ENCODE data around the gene IWS1. TPM values are rescaled to one million over a fixed set of nuclear protein-coding genes. Genes with fewer than 3 reads are reported as not detected.

Gene IWS1
- total RNA-seq, 2 donors from 2014 or later, result 91.4 to 107 TPM

DNA sequence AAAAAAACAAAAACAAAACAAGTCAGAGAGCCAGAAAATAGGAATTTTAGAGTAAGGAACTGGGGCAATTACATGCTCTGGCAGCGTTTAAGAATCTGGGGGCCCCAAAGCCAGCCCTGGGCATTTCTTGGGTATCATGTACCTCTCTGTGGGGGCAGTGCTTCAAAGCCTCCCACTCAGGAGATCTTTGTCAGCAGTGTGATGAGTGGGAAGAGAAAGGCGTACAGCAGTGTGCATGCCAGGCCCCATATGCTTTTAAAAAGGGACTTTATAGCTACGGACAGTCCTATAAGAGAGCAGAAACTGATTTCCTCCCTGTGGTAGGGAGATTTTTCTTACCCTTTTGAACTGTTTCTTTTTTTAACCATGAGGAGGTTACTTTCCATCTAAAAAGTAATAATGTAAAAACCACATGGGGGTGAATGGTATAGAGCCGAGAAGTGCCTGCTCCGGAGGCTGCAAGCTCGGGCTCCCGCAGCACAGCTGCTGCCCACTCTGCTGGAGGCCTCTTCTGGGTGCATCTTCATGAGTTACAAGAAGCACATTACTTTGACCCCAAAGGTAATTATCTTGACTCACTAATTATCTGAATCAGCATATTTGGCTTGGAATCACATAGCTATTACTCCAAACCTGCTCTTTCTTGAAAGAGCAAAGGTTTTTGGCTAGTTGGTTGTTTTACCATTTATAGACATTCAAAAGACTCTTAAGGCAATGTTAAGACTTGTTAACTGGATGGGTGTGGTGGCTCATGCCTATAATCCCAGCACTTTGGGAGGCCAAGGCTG, 61.6 kb downstream of the IWS1 start:
- Mint-ChIP-seq H3K9me3 (no peaks in the 10 kb centered on the region), H3K4me1 (peaks cover 29% of the 10 kb centered on the region), H3K27me3 (ENCODE audit: insufficient read depth) (no peaks in the 10 kb centered on the region), H3K36me3 (ENCODE audit: low read depth) (peaks cover 20% of the 10 kb centered on the region), H3K4me3 (no peak overlapping the region), H3K27ac (peak overlapping the region; percentile 94)
- no peaks in the 10 kb centered on the region for H3K27me3 ChIP-seq (ENCODE audit: control insufficient read depth, insufficient read depth, low read length, poor library complexity, severe bottlenecking)
- peaks cover 36% of the 10 kb centered on the region for H3K36me3 ChIP-seq (ENCODE audit: control insufficient read depth, insufficient read depth, low read length)
- H3K9me3 ChIP-seq (ENCODE audit: control insufficient read depth, low read length), result no peaks in the 10 kb centered on the region
- TF ChIP-seq, protein P1, sequence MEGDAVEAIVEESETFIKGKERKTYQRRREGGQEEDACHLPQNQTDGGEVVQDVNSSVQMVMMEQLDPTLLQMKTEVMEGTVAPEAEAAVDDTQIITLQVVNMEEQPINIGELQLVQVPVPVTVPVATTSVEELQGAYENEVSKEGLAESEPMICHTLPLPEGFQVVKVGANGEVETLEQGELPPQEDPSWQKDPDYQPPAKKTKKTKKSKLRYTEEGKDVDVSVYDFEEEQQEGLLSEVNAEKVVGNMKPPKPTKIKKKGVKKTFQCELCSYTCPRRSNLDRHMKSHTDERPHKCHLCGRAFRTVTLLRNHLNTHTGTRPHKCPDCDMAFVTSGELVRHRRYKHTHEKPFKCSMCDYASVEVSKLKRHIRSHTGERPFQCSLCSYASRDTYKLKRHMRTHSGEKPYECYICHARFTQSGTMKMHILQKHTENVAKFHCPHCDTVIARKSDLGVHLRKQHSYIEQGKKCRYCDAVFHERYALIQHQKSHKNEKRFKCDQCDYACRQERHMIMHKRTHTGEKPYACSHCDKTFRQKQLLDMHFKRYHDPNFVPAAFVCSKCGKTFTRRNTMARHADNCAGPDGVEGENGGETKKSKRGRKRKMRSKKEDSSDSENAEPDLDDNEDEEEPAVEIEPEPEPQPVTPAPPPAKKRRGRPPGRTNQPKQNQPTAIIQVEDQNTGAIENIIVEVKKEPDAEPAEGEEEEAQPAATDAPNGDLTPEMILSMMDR (conservative IDR thresholded peaks at IDR 0.05), result no peak
- no peak overlapping the region for H3K27ac ChIP-seq (ENCODE audit: low read depth, low read length)
- no peak overlapping the region for H3K9ac ChIP-seq (ENCODE audit: extremely low read depth, low read length, poor library complexity, severe bottlenecking)
- no peak overlapping the region for H3K4me3 ChIP-seq (ENCODE audit: low read length)
- 92 to 93% methylated on average over 7 of the region's 7 CpGs for WGBS, 2 experiments (ENCODE audit: insufficient coverage in 1 of 2, insufficient read length in 1 of 2)
- H3K4me1 ChIP-seq (ENCODE audit: control insufficient read depth, insufficient read depth, low read length), result no peaks in the 10 kb centered on the region
- no peak for DNase-seq

GRCh38 chr2:127463155-127463991, 62.9 kb downstream of the IWS1 start:
- H3K27ac ChIP-seq (ENCODE audit: low read depth, low read length), result no peak overlapping the region
- no peaks in the 10 kb centered on the region for H3K4me1 ChIP-seq (ENCODE audit: control insufficient read depth, insufficient read depth, low read length)
- peak overlapping the region; percentile 28 for H3K9ac ChIP-seq (ENCODE audit: extremely low read depth, low read length, poor library complexity, severe bottlenecking)
- DNase-seq, result peak; percentile 91
- Mint-ChIP-seq H3K27ac (peak overlapping the region; percentile 94), H3K4me3 (peak overlapping the region; percentile 22), H3K27me3 (ENCODE audit: insufficient read depth) (no peaks in the 10 kb centered on the region), H3K36me3 (ENCODE audit: low read depth) (peaks cover 15% of the 10 kb centered on the region), H3K4me1 (peaks cover 29% of the 10 kb centered on the region), H3K9me3 (no peaks in the 10 kb centered on the region)
- peaks cover 23% of the 10 kb centered on the region for H3K36me3 ChIP-seq (ENCODE audit: control insufficient read depth, insufficient read depth, low read length)
- H3K4me3 ChIP-seq (ENCODE audit: low read length), result no peak overlapping the region
- TF ChIP-seq, protein P1 (conservative IDR thresholded peaks at IDR 0.05), result no peak
- no peaks in the 10 kb centered on the region for H3K27me3 ChIP-seq (ENCODE audit: control insufficient read depth, insufficient read depth, low read length, poor library complexity, severe bottlenecking)
- 62 to 74% methylated on average over 10 to 18 of the region's 19 CpGs for WGBS, 2 experiments (ENCODE audit: insufficient coverage in 1 of 2, insufficient read length in 1 of 2)
- no peaks in the 10 kb centered on the region for H3K9me3 ChIP-seq (ENCODE audit: control insufficient read depth, low read length)

GRCh38 chr2:127462461-127462860, 63.8 kb downstream of the IWS1 start:
- Histone ChIP-seq H3K36me3 (ENCODE audit: control insufficient read depth, insufficient read depth, low read length) (peaks cover 14% of the 10 kb centered on the region), H3K27ac (ENCODE audit: low read depth, low read length) (no peak overlapping the region), H3K4me1 (ENCODE audit: control insufficient read depth, insufficient read depth, low read length) (no peaks in the 10 kb centered on the region), H3K27me3 (ENCODE audit: control insufficient read depth, insufficient read depth, low read length, poor library complexity, severe bottlenecking) (no peaks in the 10 kb centered on the region), H3K4me3 (ENCODE audit: low read length) (no peak overlapping the region), H3K9me3 (ENCODE audit: control insufficient read depth, low read length) (no peaks in the 10 kb centered on the region), H3K9ac (ENCODE audit: extremely low read depth, low read length, poor library complexity, severe bottlenecking) (no peak overlapping the region)
- Mint-ChIP-seq H3K4me1 (peaks cover 29% of the 10 kb centered on the region), H3K27me3 (ENCODE audit: insufficient read depth) (no peaks in the 10 kb centered on the region), H3K36me3 (ENCODE audit: low read depth) (peaks cover 9% of the 10 kb centered on the region), H3K27ac (no peak overlapping the region), H3K9me3 (no peaks in the 10 kb centered on the region), H3K4me3 (no peak overlapping the region)
- WGBS, 2 experiments (ENCODE audit: insufficient coverage in 1 of 2, insufficient read length in 1 of 2), result 95% methylated on average over 3 of the region's 3 CpGs; no CpG with 5 or more reads in 1 of the 2 experiments
- no peak for DNase-seq
- TF ChIP-seq, protein P1 (conservative IDR thresholded peaks at IDR 0.05), result no peak
